HCT116 (cell line): ENCODE measurements around the gene CACNA2D2. TPM values are rescaled to one million over a fixed set of nuclear protein-coding genes. Genes with fewer than 3 reads are reported as not detected.

Experiments
- ATAC-seq: fragments of 200-7000 bp; cut with Tn5 transposase; 2 replicates; pipeline ENCODE4 v1.9.1; 2020; ENCODE audit warnings: mild to moderate bottlenecking, moderate library complexity
- BruUV-seq: library from RNA; stranded (reverse); fragments of 400-500 nt; replicated peaks from 2 replicates; lab custom pipeline; 2021; lab: Mats Ljungman, UMichigan
- CTCF ChIA-PET: fragments of 300-600 bp; sonication (Branson Sonifier 250); formaldehyde crosslinking; loops from one replicate; lab custom pipeline; 2021; ENCODE audit warnings: antibody characterized with exemption; lab: Charles Lee
- POLR2A ChIA-PET: fragments of 300-600, 350-600 bp; sonication (Branson Sonifier 250); formaldehyde crosslinking; loops from one replicate; lab custom pipeline; 2021; ENCODE audit warnings: antibody characterized with exemption; lab: Charles Lee
- RAD21 ChIA-PET, 2 experiments: fragments of 300-600 bp; sonication (Branson Sonifier 250); formaldehyde crosslinking; loops; one replicate each; lab custom pipeline; 2023; ENCODE audit warnings: low total read pairs in 2 of 2; ENCODE audit not compliant: uncharacterized antibody in 2 of 2, unreplicated experiment in 2 of 2, low non-redundant PET in 1 of 2; lab: Charles Lee
- DNase-seq: peaks from one replicate; pipeline ENCODE4 v3.0.0-alpha.2; 2010; ENCODE audit warnings: low read depth, low spot score
- H2AFZ ChIP-seq: fragments of 200-600 bp; shearing (Covaris generic), sonication (generic); 2 replicates; pipeline ENCODE4 v1.6.1; 2017; ENCODE audit warnings: low read depth, mixed run types, mixed read lengths, antibody characterized with exemption, low read length; ENCODE audit not compliant: poor library complexity, severe bottlenecking
- H3K27ac ChIP-seq: 2 replicates; pipeline ENCODE4 v1.5.1; 2012; ENCODE audit warnings: low read depth, low read length
- H3K27me3 ChIP-seq: fragments of 200-600 bp; sonication (generic); 2 replicates; pipeline ENCODE4 v1.6.1; 2016; ENCODE audit warnings: mixed run types, low read length, mixed read lengths; ENCODE audit not compliant: insufficient read depth
- H3K36me3 ChIP-seq, 2 experiments: fragments of 200-500 bp in 1 of 2; fragments of 200-600 bp in 1 of 2; sonication (Bioruptor generic) in 1 of 2; sonication (generic) in 1 of 2; 2 replicates each; pipeline versions ENCODE4 v1.5.1 to v1.6.1; 2014 to 2016; ENCODE audit warnings: low read length in 2 of 2, inconsistent platforms in 1 of 2, mixed read lengths in 1 of 2, mixed run types in 1 of 2; ENCODE audit not compliant: insufficient read depth in 2 of 2, control insufficient read depth in 1 of 2
- H3K4me1 ChIP-seq, 2 experiments: fragments of 200-600 bp in 1 of 2; sonication (generic) in 1 of 2; 2 replicates each; pipeline versions ENCODE4 v1.5.1 to v1.6.1; 2012 to 2017; ENCODE audit warnings: low read length in 2 of 2, inconsistent platforms in 1 of 2, mild to moderate bottlenecking in 1 of 2, mixed read lengths in 1 of 2, mixed run types in 1 of 2, moderate library complexity in 1 of 2; ENCODE audit not compliant: insufficient read depth in 2 of 2, control insufficient read depth in 1 of 2
- H3K4me2 ChIP-seq: fragments of 200-600 bp; sonication (generic); 2 replicates; pipeline ENCODE4 v1.6.1; 2017; ENCODE audit warnings: mixed run types, low read length, mixed read lengths
- H3K4me3 ChIP-seq, 2 experiments: fragments of 200-600 bp in 1 of 2; sonication (generic) in 1 of 2; replicated peaks in 1 of 2; 2 replicates each; pipeline ENCODE4 v1.5.1; 2011 to 2016; ENCODE audit warnings: low read length in 2 of 2, control low read depth in 1 of 2, low read depth in 1 of 2, mild to moderate bottlenecking in 1 of 2, mixed read lengths in 1 of 2, mixed run types in 1 of 2
- H3K79me2 ChIP-seq: fragments of 200-600 bp; sonication (generic); 2 replicates; pipeline ENCODE4 v1.6.1; 2017; ENCODE audit warnings: mild to moderate bottlenecking, mixed run types, low read length, moderate library complexity, mixed read lengths; ENCODE audit not compliant: insufficient read depth
- H3K9ac ChIP-seq: fragments of 200-600 bp; sonication (generic); 2 replicates; pipeline ENCODE4 v1.6.1; 2016; ENCODE audit warnings: low read length, mixed read lengths
- H3K9me2 ChIP-seq: fragments of 200-600 bp; sonication (generic), shearing (Covaris generic); 2 replicates; pipeline ENCODE4 v1.6.1; 2017; ENCODE audit warnings: mixed run types, mild to moderate bottlenecking, moderate library complexity; ENCODE audit not compliant: insufficient read depth
- H3K9me3 ChIP-seq, 2 experiments: fragments of 200-500 bp in 1 of 2; fragments of 200-600 bp in 1 of 2; sonication (Bioruptor generic) in 1 of 2; sonication (generic) in 1 of 2; 2 replicates each; pipeline ENCODE4 v1.6.1; 2014 to 2017; ENCODE audit warnings: low read length in 2 of 2, mixed read lengths in 2 of 2, inconsistent platforms in 1 of 2, low read depth in 1 of 2, mild to moderate bottlenecking in 1 of 2, mixed run types in 1 of 2, moderate library complexity in 1 of 2; ENCODE audit not compliant: control insufficient read depth in 1 of 2, insufficient read depth in 1 of 2
- H4K20me1 ChIP-seq: fragments of 200-600 bp; sonication (generic), shearing (Covaris generic); 2 replicates; pipeline ENCODE4 v1.6.1; 2017; ENCODE audit warnings: mixed run types, mild to moderate bottlenecking, moderate library complexity; ENCODE audit not compliant: insufficient read depth
- EGR1 ChIP-seq: IDR thresholded peaks from 2 replicates; pipeline ENCODE4 v1.6.1; 2012; ENCODE audit warnings: low read depth
- EZH2 ChIP-seq: fragments of 200-600 bp; sonication (generic); IDR thresholded peaks from 2 replicates; pipeline ENCODE4 v1.6.1; 2017; ENCODE audit warnings: antibody characterized with exemption, mixed run types
- EZH2phosphoT487 ChIP-seq: fragments of 200-600 bp; IDR thresholded peaks from 2 replicates; pipeline ENCODE4 v1.6.1; 2018; ENCODE audit warnings: antibody characterized with exemption, borderline replicate concordance
- JUND ChIP-seq: IDR thresholded peaks from 2 replicates; pipeline ENCODE4 v1.6.1; 2012
- POLR2A ChIP-seq: IDR thresholded peaks from 2 replicates; pipeline ENCODE4 v1.7.0; 2011; ENCODE audit warnings: borderline replicate concordance; ENCODE audit not compliant: insufficient read depth, insufficient read length; ENCODE audit errors: extremely low read depth
- RAD21 ChIP-seq: IDR thresholded peaks from 2 replicates; pipeline ENCODE4 v1.6.1; 2012; ENCODE audit warnings: low read depth, mild to moderate bottlenecking
- SIN3A ChIP-seq: IDR thresholded peaks from 2 replicates; pipeline ENCODE4 v1.6.1; 2012; ENCODE audit warnings: low read depth
- SP1 ChIP-seq: IDR thresholded peaks from 2 replicates; pipeline ENCODE4 v1.6.1; 2012; ENCODE audit warnings: low read depth
- SRF ChIP-seq: IDR thresholded peaks from 2 replicates; pipeline ENCODE4 v1.6.1; 2012; ENCODE audit warnings: low read depth
- TCF7L2 ChIP-seq: IDR thresholded peaks from 2 replicates; pipeline ENCODE4 v1.7.0; 2011; ENCODE audit warnings: borderline replicate concordance, inconsistent platforms; ENCODE audit not compliant: insufficient read depth, insufficient read length; ENCODE audit errors: extremely low read depth
- YY1 ChIP-seq: IDR thresholded peaks from 2 replicates; pipeline ENCODE4 v1.6.1; 2011; ENCODE audit warnings: low read length, low read depth, moderate library complexity, mild to moderate bottlenecking; ENCODE audit not compliant: insufficient replicate concordance; ENCODE audit errors: extremely low read depth
- ZFX ChIP-seq: fragments of 450-650 bp; IDR thresholded peaks from 2 replicates; pipeline ENCODE4 v1.6.1; 2017
- ZNF274 ChIP-seq: fragments of 200-500 bp; sonication (Bioruptor generic); IDR thresholded peaks from 2 replicates; pipeline ENCODE4 v1.6.1; 2014; ENCODE audit warnings: mild to moderate bottlenecking, low read depth, low read length, inconsistent platforms
- intact Hi-C: fragments of 100-400 bp; cut with micrococcal nuclease; formaldehyde crosslinking; loops from 2 replicates; pipeline ENCODE4 v1.10.0; 2022
- total RNA-seq: library from RNA; stranded (reverse); gene quantifications from one replicate; pipeline ENCODE4 v1.2.1, GENCODE V29; 2021; ENCODE audit not compliant: unreplicated experiment
- TF ChIP-seq, protein P1 (sequence below): IDR thresholded peaks from 2 replicates; pipeline ENCODE4 v1.6.1; 2011; ENCODE audit warnings: mild to moderate bottlenecking, low read length, moderate library complexity; ENCODE audit not compliant: insufficient replicate concordance; ENCODE audit errors: extremely low read depth

CACNA2D2 gene
- total RNA-seq, 1 experiment from 2014 or later, result 10.2 TPM

- Histone ChIP-seq H3K9ac (no peak overlapping the region), H3K27me3 (no peaks in the 10 kb centered on the region), H4K20me1 (no peaks in the 10 kb centered on the region), H3K27ac (no peak overlapping the region), H3K9me2 (no peaks in the 10 kb centered on the region), H2AFZ (no peak overlapping the region), H3K4me1 (peaks cover 0 to 8% of the 10 kb centered on the region in 2 experiments; a peak in 1 of 4 replicates), H3K36me3 (no peaks in the 10 kb centered on the region), H3K9me3 (no peaks in the 10 kb centered on the region), H3K4me3 (no peak overlapping the region), H3K79me2 (no peaks in the 10 kb centered on the region), H3K4me2 (no peak overlapping the region)
- intact Hi-C loops, result no loop called here
- DNase-seq (no peak), ATAC-seq (no peak)
- ChIA-PET RAD21 (no interaction called here), CTCF (no interaction called here), POLR2A (no interaction called here)
- BruUV-seq, result no TSS peak
- TF ChIP-seq POLR2A, result no peak
- TF ChIP-seq RAD21, result no peak
- TF ChIP-seq, protein P1, sequence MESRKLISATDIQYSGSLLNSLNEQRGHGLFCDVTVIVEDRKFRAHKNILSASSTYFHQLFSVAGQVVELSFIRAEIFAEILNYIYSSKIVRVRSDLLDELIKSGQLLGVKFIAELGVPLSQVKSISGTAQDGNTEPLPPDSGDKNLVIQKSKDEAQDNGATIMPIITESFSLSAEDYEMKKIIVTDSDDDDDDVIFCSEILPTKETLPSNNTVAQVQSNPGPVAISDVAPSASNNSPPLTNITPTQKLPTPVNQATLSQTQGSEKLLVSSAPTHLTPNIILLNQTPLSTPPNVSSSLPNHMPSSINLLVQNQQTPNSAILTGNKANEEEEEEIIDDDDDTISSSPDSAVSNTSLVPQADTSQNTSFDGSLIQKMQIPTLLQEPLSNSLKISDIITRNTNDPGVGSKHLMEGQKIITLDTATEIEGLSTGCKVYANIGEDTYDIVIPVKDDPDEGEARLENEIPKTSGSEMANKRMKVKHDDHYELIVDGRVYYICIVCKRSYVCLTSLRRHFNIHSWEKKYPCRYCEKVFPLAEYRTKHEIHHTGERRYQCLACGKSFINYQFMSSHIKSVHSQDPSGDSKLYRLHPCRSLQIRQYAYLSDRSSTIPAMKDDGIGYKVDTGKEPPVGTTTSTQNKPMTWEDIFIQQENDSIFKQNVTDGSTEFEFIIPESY, result no peak
- no peak for TF ChIP-seq ZFX
- no peak for TF ChIP-seq EZH2
- TF ChIP-seq YY1, result no peak
- TF ChIP-seq SP1, result no peak
- TF ChIP-seq SRF, result no peak
These were observed 30.5 kb downstream of the CACNA2D2 start for GRCh38 chr3:50472958-50473357.

- no peak overlapping the region for H3K4me2 ChIP-seq
- no TSS peak for BruUV-seq
- H4K20me1 ChIP-seq, result no peaks in the 10 kb centered on the region
- H3K27me3 ChIP-seq, result no peaks in the 10 kb centered on the region
- POLR2A ChIA-PET, result no interaction called here
- CTCF ChIA-PET, result no interaction called here
- no peaks in the 10 kb centered on the region for H3K9me3 ChIP-seq
- no peaks in the 10 kb centered on the region for H3K36me3 ChIP-seq
- no peaks in the 10 kb centered on the region for H3K9me2 ChIP-seq
- H3K9ac ChIP-seq, result no peak overlapping the region
- no peak overlapping the region for H3K4me3 ChIP-seq
- no peak overlapping the region for H3K27ac ChIP-seq
- RAD21 ChIA-PET, result no interaction called here
- no peak overlapping the region for H2AFZ ChIP-seq
- H3K4me1 ChIP-seq, result peaks cover 0 to 8% of the 10 kb centered on the region in 2 experiments; a peak in 1 of 4 replicates
- no peak for ATAC-seq
- intact Hi-C loops, result no loop called here
- DNase-seq, result no peak
- no peaks in the 10 kb centered on the region for H3K79me2 ChIP-seq
- TF ChIP-seq SRF, result no peak
- TF ChIP-seq EZH2phosphoT487, result no peak
- TF ChIP-seq EZH2, result no peak
- TF ChIP-seq EGR1, result no peak
- TF ChIP-seq JUND, result no peak
- no peak for TF ChIP-seq SIN3A
- no peak for TF ChIP-seq ZNF274
- TF ChIP-seq, protein P1, result no peak
- no peak for TF ChIP-seq TCF7L2
- no peak for TF ChIP-seq YY1
- TF ChIP-seq SP1, result no peak
These were observed 32.8 kb downstream of the CACNA2D2 start for GRCh38 chr3:50470658-50471057.
